Measurements from ENCODE around the gene RNF4.

DNA sequence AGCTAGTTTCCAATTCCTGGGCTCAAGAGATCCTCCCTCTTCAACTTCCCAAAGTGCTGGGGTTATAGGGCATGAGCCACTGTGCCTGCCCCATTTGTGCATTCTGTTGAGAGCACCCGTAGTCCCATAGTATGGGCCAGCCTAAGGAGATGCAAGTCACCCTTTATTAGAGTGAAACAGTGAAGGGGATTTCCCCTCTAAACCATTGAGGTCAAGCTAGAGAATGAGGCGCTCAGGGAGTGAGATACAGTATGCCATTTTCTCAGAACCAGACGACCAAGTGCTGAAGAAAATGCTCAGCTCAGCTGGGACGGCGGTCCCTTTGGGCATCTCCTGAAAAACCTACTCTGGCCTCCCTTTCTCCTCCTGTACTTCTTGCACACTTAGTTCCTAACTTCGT is 18.7 kb downstream of the RNF4 start:
- TF ChIP-seq CTCF (IDR thresholded peaks at IDR 0.05) (no peak), POLR2A (IDR thresholded peaks at IDR 0.05) (no peak)

Measured in uterus (tissue), 2 donors.